ENCODE measurements around the gene GPS1. TPM values are rescaled to one million over a fixed set of nuclear protein-coding genes. Genes with fewer than 3 reads are reported as not detected.

GPS1 gene
- total and polyA plus RNA-seq, 9 of the 15 experiments (the other 6 are each of a cell fraction or from before 2014, with no cell fraction given) = 3.1 to 167 (median 69.9) TPM

GRCh38 chr17:82103553-82104451, 52.1 kb downstream of the GPS1 start (continued):
- TF ChIP-seq ETS1 (conservative IDR thresholded peaks at IDR 0.05; ENCODE audit: control insufficient read depth, low read depth, low read length) (no peak), POLR3G (IDR thresholded peaks at IDR 0.05; ENCODE audit: extremely low read depth, insufficient read length, insufficient replicate concordance) (no peak), TEAD2 (tag; IDR thresholded peaks at IDR 0.05) (no peak), CCAR2 (IDR thresholded peaks at IDR 0.05; ENCODE audit: low read depth, low read length) (no peak), ZNF764 (CRISPR knock-in tag; IDR thresholded peaks at IDR 0.05; ENCODE audit: low read depth) (no peak), PRMT5 (CRISPR knock-in tag; IDR thresholded peaks at IDR 0.05) (no peak), PPARD (CRISPR knock-in tag; IDR thresholded peaks at IDR 0.05) (no peak), CBX2 (IDR thresholded peaks at IDR 0.05; ENCODE audit: insufficient read depth, low read length, poor library complexity, severe bottlenecking) (no peak), SP2 (IDR thresholded peaks at IDR 0.05; ENCODE audit: extremely low read depth, low read depth, low read length, poor library complexity, severe bottlenecking) (no peak), YY1 (IDR thresholded peaks at IDR 0.05; ENCODE audit: borderline replicate concordance in 1 of 3, control insufficient read depth in 1 of 3, extremely low read depth in 1 of 3, insufficient read depth in 3 of 3, insufficient read length in 1 of 3, insufficient replicate concordance in 2 of 3, low read depth in 1 of 3, low read length in 2 of 3) (no peak), ZFP30 (CRISPR knock-in tag; IDR thresholded peaks at IDR 0.05; ENCODE audit: borderline replicate concordance) (no peak), ZNF384 (IDR thresholded peaks at IDR 0.05; ENCODE audit: low read depth, low read length) (no peak), PYGO2 (tag; IDR thresholded peaks at IDR 0.05) (no peak), NELFE (IDR thresholded peaks at IDR 0.05; ENCODE audit: insufficient read depth, insufficient read length) (no peak), PKNOX1 (IDR thresholded peaks at IDR 0.05) (no peak), TRIM24 (IDR thresholded peaks at IDR 0.05) (no peak), ZNF140 (CRISPR knock-in tag; IDR thresholded peaks at IDR 0.05) (no peak), KLF16 (IDR thresholded peaks at IDR 0.05) (no peak), NKRF (IDR thresholded peaks at IDR 0.05; ENCODE audit: borderline replicate concordance) (no peak), MBD2 (IDR thresholded peaks at IDR 0.05; ENCODE audit: borderline replicate concordance, low read depth) (no peak), ATF6 (CRISPR knock-in tag; IDR thresholded peaks at IDR 0.05) (no peak)

Data from K562 (cell line).